ENCODE results near the gene TBC1D9B. TPM values are rescaled to one million over a fixed set of nuclear protein-coding genes. Genes with fewer than 3 reads are reported as not detected.

Gene TBC1D9B
- total RNA-seq, 1 donor from 2014 or later: 94.0 TPM

- DNase-seq: peak; percentile 57
- H3K4me1 ChIP-seq: peaks cover 14% of the 10 kb centered on the region
- peaks cover 6% of the 10 kb centered on the region for H3K9me3 ChIP-seq
- H3K27ac ChIP-seq: peak overlapping the region; percentile 83
- H3K36me3 ChIP-seq: peaks cover 18% of the 10 kb centered on the region
- H3K27me3 ChIP-seq (ENCODE audit: low read depth): no peaks in the 10 kb centered on the region
- intact Hi-C loops (cut with DNase I): no loop called here
- TF ChIP-seq CTCF (IDR thresholded peaks at IDR 0.05): no peak
- peak; percentile 74 to 79 for ATAC-seq
- peak overlapping the region; percentile 94 for H3K4me3 ChIP-seq
Measured at GRCh38 chr5:179858241-179858585, 49.5 kb downstream of the TBC1D9B start.

- no peak overlapping the region for H3K4me3 ChIP-seq
- H3K4me1 ChIP-seq: peaks cover 14% of the 10 kb centered on the region
- H3K27me3 ChIP-seq (ENCODE audit: low read depth): no peaks in the 10 kb centered on the region
- H3K36me3 ChIP-seq: peaks cover 43% of the 10 kb centered on the region
- ATAC-seq (no peak), DNase-seq (no peak)
- no peaks in the 10 kb centered on the region for H3K9me3 ChIP-seq
- TF ChIP-seq CTCF (IDR thresholded peaks at IDR 0.05): no peak
- H3K27ac ChIP-seq: no peak overlapping the region
- intact Hi-C loops (cut with DNase I): no loop called here
Measured at GRCh38 chr5:179854356-179854755, 53.3 kb downstream of the TBC1D9B start.

GRCh38 chr5:179852993-179853547, 54.6 kb downstream of the TBC1D9B start:
- Histone ChIP-seq H3K36me3 (peaks cover 50% of the 10 kb centered on the region), H3K27me3 (ENCODE audit: low read depth) (no peaks in the 10 kb centered on the region), H3K27ac (no peak overlapping the region), H3K9me3 (no peaks in the 10 kb centered on the region), H3K4me3 (no peak overlapping the region), H3K4me1 (peaks cover 14% of the 10 kb centered on the region)
- intact Hi-C loops (cut with DNase I): no loop called here
- TF ChIP-seq CTCF (IDR thresholded peaks at IDR 0.05): no peak
- ATAC-seq (no peak), DNase-seq (no peak)

- Histone ChIP-seq H3K27me3 (ENCODE audit: low read depth) (no peaks in the 10 kb centered on the region), H3K9me3 (peaks cover 7% of the 10 kb centered on the region), H3K36me3 (peaks cover 65% of the 10 kb centered on the region), H3K27ac (no peak overlapping the region), H3K4me3 (no peak overlapping the region), H3K4me1 (peaks cover 8% of the 10 kb centered on the region)
- DNase-seq (peak; percentile 26), ATAC-seq (no peak)
- intact Hi-C loops (cut with DNase I): no loop called here
- no peak for TF ChIP-seq CTCF (IDR thresholded peaks at IDR 0.05)
Measured at GRCh38 chr5:179841621-179842020, 66.1 kb downstream of the TBC1D9B start.

GRCh38 chr5:179840766-179841165, 66.9 kb downstream of the TBC1D9B start:
- no peak for ATAC-seq
- peaks cover 65% of the 10 kb centered on the region for H3K36me3 ChIP-seq

More at GRCh38 chr5:179840766-179841165, 66.9 kb downstream of the TBC1D9B start:
- Histone ChIP-seq H3K27ac (no peak overlapping the region), H3K4me1 (peaks cover 16% of the 10 kb centered on the region), H3K4me3 (no peak overlapping the region), H3K27me3 (ENCODE audit: low read depth) (no peaks in the 10 kb centered on the region), H3K9me3 (peaks cover 7% of the 10 kb centered on the region)
- intact Hi-C loops (cut with DNase I): no loop called here
- no peak for TF ChIP-seq CTCF (IDR thresholded peaks at IDR 0.05)
- DNase-seq: peak; percentile 41

Data from lower lobe of right lung (tissue), 2 donors.